HG03432 (cell line): ENCODE measurements around the gene GPR149.

Experiments used
- ATAC-seq: cut with Tn5 transposase; IDR thresholded peaks from one replicate; pipeline ENCODE4 v1.9.1; 2021; ENCODE audit warnings: mild to moderate bottlenecking, moderate library complexity; ENCODE audit not compliant: unreplicated experiment

Gene GPR149

GRCh38 chr3:154345422-154346122 lies 84.4 kb downstream of the GPR149 start:
- ATAC-seq: no peak

GRCh38 chr3:154338570-154338969 lies 91.4 kb downstream of the GPR149 start:
- no peak for ATAC-seq

- no peak for ATAC-seq
Measured at GRCh38 chr3:154338008-154338407, 92.0 kb downstream of the GPR149 start.

DNA sequence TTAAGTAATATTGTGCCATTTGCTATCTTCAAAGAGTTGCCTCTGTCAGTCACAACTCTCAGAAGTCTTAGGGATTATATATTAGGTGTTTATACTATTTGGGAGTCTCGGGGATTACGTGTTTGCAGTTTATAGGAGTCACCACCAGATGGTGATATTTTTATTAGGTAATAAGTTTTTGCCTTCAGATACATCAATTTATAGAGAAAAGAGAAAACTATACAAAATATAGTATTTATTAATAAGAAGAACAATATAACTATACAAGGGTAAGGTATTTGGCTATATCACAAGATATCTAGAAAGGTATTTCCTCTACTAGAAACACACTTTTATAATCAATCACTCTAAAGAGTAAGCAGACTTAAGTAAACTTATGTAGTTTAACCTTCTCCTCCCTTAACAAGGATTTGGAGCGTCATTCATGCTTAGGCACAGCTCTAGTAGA lies 95.0 kb downstream of the GPR149 start:
- peak; percentile 67 for ATAC-seq

- no peak for ATAC-seq
Measured at GRCh38 chr3:154327871-154328270, 102.1 kb downstream of the GPR149 start.

GRCh38 chr3:154324919-154325318 lies 105.1 kb downstream of the GPR149 start:
- no peak for ATAC-seq

DNA sequence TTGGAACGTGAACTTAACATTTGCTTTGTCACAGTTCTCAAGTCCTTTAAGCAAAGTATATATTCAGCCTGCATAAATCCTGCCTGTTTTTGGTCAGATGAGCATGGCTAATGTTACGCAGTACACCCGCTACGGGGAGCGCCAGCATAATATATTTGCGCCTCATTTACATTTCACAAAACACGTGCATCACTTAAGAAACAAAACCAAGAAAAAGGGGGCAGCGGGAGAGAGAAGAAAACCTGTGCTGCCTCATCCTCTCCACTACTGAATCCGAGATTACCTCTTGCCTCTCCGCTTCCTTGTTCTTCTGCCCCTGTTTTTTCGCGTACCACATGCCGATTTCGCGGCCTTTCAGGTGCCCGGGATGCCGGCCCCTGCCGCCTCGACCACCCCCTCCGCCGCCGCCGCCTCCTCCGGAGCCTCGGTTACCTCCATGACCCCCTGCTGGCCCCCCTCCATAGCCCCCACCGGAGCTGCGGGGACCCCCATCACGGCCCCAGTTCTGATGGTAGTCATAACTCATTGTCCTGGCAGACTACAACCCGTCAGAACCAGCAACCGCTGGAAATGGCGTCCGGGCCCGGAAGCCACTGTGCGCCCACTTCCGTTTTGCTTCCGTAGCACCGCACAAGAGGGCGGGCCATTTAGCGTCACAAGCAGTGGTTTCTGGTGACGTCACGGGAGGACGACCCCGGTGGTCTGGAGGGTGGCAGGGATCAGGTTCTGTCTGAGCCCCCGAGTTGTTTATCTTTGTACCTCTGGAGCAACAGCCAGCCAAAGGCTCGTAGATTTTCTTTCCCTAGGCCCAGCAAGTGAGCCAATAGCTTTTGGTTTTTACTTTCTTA lies 105.9 kb downstream of the GPR149 start, which contains the start of gene DHX36:
Gene DHX36, minus strand, starts transcription at position 597 of the 848 bp plus-strand sequence. Its CDS starts 71 bp downstream, at position 526.
- peak; percentile 96 for ATAC-seq

- ATAC-seq: no peak
Measured at GRCh38 chr3:154316974-154317767, 112.8 kb downstream of the GPR149 start.

DNA sequence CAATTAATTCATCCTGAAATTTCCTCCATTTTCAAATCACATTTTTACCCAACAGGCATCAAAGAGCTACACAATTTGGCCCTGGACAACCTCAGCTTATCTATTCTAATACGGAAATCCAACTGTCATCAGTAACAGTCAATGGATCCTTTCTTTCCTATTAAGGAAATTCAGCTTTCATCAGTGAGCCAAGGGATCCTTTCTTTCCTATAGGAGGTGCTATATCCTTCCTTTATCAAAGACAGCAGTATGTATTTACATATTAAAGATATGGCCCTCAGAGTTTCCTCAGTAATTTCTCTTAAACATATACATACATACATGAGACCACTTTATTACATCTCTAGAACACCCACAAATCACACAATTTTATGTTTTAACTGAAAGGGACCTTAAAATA lies 115.8 kb downstream of the GPR149 start:
- no peak for ATAC-seq

GRCh38 chr3:154310840-154311239 lies 119.2 kb downstream of the GPR149 start:
- ATAC-seq: no peak

DNA sequence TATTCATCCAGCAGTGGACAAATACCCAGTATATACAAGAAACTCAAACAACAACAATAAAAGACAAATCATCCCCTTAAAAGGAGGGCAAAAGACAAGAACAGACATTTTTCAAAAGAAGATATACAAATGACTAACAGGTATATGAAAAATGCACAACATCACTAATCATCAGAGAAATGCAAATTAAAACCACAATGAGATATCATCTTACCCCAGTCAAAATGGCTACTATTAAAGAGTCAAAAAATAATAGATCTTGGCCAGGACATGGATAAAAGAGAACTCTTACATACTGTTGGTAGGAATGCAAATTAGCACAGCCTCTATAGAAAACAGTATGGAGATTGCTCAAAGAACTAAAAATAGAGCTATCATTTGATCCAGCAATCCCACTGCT lies 122.6 kb downstream of the GPR149 start:
- no peak for ATAC-seq

- ATAC-seq: no peak
Measured at GRCh38 chr3:154304936-154305335, 125.1 kb downstream of the GPR149 start.

DNA sequence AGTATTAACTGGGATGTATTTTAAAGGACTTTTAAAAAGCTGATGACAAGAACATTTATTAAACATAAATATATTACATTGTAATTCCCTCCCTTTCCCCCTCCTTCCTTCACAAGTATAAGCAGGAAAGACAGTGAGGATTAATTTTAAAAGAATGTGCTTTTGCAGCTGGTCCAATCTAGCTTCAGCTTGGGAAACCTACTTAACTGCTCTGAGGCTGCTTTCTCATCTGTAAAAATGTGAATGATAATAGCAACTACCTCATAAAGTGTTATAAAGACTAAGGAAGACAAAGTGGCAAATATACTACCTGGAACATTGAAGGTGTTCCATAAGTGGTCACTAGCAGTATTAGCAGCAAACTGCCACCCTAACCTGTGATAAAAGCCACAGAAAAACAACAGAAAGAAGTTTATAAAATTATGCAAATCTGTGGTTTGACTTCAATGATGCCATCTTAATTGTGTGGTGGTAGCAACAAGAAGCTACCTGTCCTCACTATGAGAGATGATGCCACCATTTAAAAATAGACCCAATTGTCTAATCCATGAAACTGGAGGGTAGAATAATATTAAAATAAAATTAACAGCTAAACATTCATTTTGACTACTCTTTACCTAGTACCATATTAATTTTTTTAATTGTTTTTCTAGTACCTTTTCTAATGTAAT lies 125.7 kb downstream of the GPR149 start:
- ATAC-seq: peak; percentile 42

DNA sequence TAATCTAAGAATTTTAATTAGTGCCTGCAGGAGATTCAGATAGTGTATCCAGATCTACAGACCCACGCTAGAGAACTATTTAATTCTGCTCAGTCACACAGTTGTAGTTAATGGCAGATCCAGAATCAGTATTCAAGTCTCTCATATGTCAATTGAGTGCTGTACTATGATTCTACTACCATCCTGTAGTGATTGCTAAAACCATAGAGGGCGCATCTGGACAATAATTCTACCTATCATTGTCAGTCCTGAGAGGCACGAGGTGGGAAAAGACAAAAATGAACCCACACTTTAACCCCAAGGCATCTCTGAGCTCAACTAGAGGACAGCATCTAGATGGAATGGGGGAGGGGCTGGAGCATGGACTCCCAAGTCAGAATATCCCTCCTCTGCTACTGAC lies 128.4 kb downstream of the GPR149 start:
- ATAC-seq: no peak

GRCh38 chr3:154294016-154294415 lies 136.0 kb downstream of the GPR149 start:
- no peak for ATAC-seq

DNA sequence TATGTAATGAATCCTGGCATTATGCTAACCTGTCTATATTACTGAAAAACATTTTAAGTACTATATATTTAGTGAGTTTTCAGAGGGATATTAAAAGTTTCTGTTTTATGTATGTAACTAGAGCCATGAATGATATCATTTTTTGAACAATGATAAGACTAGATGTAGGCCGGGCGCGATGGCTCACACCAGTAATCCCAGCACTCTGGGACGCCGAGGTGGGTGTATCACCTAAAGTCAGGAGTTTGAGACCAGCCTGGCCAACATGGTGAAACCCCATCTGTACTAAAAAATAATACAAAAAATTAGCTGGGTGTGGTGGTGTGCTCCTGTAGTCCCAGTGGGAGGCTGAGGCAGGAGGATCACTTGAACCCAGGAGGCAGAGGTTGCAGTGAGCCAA lies 139.8 kb downstream of the GPR149 start:
- no peak for ATAC-seq
